Muscle of back (tissue), 11 donors: Measurements from ENCODE around the gene MELTF. TPM values are rescaled to one million over a fixed set of nuclear protein-coding genes. Genes with fewer than 3 reads are reported as not detected.

Source experiments
- DNase-seq, 3 donors: peaks; one replicate each; pipeline versions ENCODE4 v3.0.0 to v3.0.0-alpha.2; 2013
- polyA plus RNA-seq, 10 donors: library from polyadenylated mRNA; unstranded; fragments of 120-200 nt; gene quantifications; one replicate each; pipeline ENCODE4 v1.2.1, GENCODE V29; 2013; ENCODE audit not compliant: insufficient read length in 10 of 10

The MELTF gene
- polyA plus RNA-seq, 10 donors: 4.3 to 11.1 (median 6.7) TPM

- no peak for DNase-seq
These were observed 34.6 kb downstream of the MELTF start for GRCh38 chr3:196995027-196995426.

- DNase-seq: no peak
These were observed 35.6 kb downstream of the MELTF start for GRCh38 chr3:196994056-196994455.

- DNase-seq: no peak
These were observed 37.1 kb downstream of the MELTF start for GRCh38 chr3:196992461-196993065.

GRCh38 chr3:196991581-196992460 is 37.8 kb downstream of the MELTF start:
- no peak for DNase-seq

GRCh38 chr3:196990601-196991007 is 39.0 kb downstream of the MELTF start:
- no peak for DNase-seq

- DNase-seq: no peak
These were observed 39.8 kb downstream of the MELTF start for GRCh38 chr3:196989721-196990262.

- DNase-seq: no peak
These were observed 41.2 kb downstream of the MELTF start for GRCh38 chr3:196988241-196989029.

- no peak for DNase-seq
These were observed 42.6 kb downstream of the MELTF start for GRCh38 chr3:196987022-196987421.

GRCh38 chr3:196985954-196986885 is 43.4 kb downstream of the MELTF start:
- DNase-seq: no peak

- DNase-seq: no peak
These were observed 44.3 kb downstream of the MELTF start for GRCh38 chr3:196985298-196985697.

GRCh38 chr3:196983186-196983585 is 46.4 kb downstream of the MELTF start:
- DNase-seq: no peak

GRCh38 chr3:196981657-196982056 is 48.0 kb downstream of the MELTF start:
- no peak for DNase-seq

GRCh38 chr3:196979545-196979944 is 50.1 kb downstream of the MELTF start:
- no peak for DNase-seq

- no peak for DNase-seq
These were observed 52.7 kb downstream of the MELTF start for GRCh38 chr3:196976941-196977340.

- no peak for DNase-seq
These were observed 54.3 kb downstream of the MELTF start for GRCh38 chr3:196975349-196975748.

GRCh38 chr3:196974661-196975060 is 55.0 kb downstream of the MELTF start:
- no peak for DNase-seq

GRCh38 chr3:196971094-196971698 is 58.4 kb downstream of the MELTF start:
- no peak for DNase-seq

- no peak for DNase-seq
These were observed 59.0 kb downstream of the MELTF start for GRCh38 chr3:196970547-196971093.

GRCh38 chr3:196969660-196970546 is 59.7 kb downstream of the MELTF start:
- peak; percentile 33 to 79 (median 68) for DNase-seq
